ENCODE data around the gene CLDN4.

DNA sequence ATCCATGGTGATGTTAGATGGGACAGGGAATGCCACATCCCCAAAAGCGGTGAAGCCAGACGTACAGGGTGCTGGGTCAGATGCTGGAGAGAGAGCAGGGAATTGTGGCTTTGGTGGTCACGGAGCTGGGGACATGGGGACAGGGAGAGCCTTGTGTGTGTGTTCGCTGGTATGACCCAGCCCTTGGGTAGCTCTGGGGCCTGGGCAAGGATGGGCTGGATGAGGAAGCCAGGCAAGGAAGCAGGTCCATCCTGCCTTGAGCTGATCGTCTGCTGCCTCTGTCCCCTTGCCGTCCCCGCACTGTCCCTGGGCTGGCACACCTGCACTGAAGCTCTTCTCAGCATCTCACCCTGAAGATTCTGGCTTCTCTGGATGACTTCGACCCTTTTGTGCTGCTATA lies 15.4 kb upstream of the CLDN4 start:
- TF ChIP-seq, protein P1, sequence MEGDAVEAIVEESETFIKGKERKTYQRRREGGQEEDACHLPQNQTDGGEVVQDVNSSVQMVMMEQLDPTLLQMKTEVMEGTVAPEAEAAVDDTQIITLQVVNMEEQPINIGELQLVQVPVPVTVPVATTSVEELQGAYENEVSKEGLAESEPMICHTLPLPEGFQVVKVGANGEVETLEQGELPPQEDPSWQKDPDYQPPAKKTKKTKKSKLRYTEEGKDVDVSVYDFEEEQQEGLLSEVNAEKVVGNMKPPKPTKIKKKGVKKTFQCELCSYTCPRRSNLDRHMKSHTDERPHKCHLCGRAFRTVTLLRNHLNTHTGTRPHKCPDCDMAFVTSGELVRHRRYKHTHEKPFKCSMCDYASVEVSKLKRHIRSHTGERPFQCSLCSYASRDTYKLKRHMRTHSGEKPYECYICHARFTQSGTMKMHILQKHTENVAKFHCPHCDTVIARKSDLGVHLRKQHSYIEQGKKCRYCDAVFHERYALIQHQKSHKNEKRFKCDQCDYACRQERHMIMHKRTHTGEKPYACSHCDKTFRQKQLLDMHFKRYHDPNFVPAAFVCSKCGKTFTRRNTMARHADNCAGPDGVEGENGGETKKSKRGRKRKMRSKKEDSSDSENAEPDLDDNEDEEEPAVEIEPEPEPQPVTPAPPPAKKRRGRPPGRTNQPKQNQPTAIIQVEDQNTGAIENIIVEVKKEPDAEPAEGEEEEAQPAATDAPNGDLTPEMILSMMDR (optimal IDR thresholded peaks at IDR 0.05 in 1 of 3, IDR thresholded peaks at IDR 0.05 in 1 of 3, conservative IDR thresholded peaks at IDR 0.05 in 1 of 3; ENCODE audit: extremely low read depth in 1 of 3, insufficient read depth in 2 of 3, low read length in 3 of 3), result no peak
- TF ChIP-seq EZH2 (IDR thresholded peaks at IDR 0.05; ENCODE audit: low read length), result no peak
